ENCODE data around the gene EGLN1.

EGLN1 gene

DNA sequence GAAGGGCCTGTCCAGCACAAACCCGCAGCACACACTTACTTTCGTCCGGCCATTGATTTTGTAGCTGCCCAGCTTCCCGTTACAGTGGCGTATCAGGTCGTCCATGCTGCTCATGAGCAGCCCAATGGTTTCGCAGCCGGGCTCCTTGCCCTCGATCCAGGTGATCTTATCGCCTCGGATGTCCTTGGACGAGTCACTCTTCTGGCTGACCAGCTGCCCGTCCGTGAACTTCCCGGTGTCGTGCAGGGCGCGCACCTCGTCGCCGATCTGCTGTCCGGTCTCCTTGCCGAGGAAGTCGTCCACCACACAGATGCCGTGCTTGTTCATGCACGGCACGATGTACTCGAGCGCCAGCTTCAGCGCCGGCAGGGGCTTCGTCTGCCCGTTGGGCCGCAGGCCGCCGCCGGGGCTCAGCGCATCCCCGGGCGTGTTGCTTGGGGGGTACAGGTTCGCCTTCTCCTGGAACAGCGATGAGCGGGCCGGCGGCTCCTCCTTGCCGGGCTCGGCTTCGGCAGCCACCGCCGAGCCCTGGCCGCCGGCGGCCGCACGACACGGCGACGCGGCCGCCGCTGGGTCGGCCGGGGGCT lies 1.0 kb downstream of the EGLN1 start:
- DNase-seq (ENCODE audit: low read depth): no peak

DNA sequence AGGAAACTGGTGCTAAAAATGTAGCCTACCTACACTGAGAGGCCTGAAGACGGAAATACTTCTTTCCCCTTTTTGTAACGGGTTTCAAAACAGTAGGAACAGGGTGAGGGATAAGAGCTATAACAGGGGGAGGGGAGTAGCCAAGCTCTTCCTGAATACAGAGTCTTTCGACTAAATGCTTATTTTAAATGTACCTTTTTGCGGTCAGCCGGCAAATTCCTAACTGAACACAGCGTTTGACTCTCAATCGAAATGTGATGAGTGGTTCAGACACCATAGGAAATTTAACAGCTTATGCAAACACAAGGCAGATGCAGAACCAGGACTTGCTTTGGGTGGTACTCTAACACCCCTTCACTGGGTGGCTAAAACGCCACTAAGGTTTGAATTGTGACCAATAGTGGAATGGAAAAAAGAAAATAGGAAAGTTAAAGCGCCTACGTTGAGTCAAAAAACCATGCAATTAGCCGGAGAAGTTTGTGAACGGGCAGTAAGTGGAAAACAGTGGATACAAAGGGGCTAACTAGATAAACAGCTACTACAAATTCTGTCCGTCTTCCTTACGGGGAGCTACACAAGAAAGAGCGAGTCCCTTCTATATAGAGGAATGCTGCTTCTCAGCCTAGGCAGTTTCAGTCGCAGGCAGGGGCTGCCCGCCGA lies 1.7 kb downstream of the EGLN1 start:
- DNase-seq (ENCODE audit: low read depth): no peak

DNA sequence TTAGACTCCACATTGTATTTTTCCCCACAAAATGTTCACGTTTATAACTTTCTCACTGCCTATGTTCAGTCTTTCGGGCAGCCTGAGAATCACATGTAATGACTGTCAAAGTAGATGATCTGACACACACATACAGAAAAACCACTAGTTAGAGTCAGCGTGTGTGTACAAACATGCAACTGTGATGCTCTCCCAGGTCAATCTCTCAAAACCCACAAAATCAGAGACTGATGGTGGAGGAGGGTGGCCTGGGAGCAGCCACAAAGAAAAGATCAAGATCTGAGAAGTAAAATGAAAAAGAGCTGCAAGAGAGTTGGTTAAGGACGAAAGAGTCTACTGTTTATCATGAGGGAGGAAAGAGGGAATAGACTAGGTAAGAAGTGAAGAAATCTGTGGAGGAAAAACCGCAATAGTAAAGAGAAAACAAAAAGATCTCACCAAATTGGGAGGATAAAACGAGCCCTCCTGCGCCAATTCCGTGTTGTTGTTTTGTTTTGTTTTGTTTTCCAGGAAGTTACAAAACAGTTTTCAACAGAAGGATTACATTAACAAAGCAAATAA lies 2.3 kb downstream of the EGLN1 start:
- no peak for DNase-seq (ENCODE audit: low read depth)

DNA sequence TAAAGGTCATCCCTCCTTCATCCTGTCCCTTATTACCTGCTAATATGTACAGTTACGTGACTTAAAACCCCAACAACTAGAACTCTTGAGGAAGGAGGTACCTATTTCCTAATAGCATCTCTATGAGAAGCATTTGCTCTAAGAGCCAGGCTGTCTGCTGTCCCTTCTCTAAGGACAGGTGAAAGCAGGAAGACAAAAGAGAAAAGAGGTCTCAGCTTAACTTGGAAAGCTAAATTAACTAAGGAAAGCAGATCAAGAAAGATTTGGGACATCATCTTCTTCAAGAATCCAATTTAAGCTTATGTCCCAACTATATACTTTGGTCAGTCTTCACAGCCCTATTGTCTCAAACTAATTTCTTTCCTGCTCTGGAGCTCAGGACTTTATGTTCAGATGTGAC lies 2.9 kb downstream of the EGLN1 start:
- DNase-seq (ENCODE audit: low read depth): no peak

DNA sequence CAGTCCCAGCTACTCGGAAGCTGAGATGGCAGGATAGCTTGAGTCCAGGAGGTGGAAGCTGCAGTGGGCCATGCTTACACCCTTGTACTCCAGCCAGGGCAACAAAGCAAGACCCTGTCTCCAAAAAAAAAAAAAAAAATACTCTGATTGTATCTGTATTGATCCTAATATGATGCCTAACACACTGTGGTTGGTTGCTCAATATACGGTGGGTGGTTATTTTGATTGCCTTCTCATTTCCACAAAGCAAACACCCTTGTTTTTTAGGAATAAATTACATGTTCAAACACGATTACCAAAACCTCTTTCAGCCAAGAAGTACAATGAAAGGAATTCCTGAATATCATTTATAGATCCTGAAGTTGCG lies 3.4 kb downstream of the EGLN1 start:
- no peak for DNase-seq (ENCODE audit: low read depth)

DNA sequence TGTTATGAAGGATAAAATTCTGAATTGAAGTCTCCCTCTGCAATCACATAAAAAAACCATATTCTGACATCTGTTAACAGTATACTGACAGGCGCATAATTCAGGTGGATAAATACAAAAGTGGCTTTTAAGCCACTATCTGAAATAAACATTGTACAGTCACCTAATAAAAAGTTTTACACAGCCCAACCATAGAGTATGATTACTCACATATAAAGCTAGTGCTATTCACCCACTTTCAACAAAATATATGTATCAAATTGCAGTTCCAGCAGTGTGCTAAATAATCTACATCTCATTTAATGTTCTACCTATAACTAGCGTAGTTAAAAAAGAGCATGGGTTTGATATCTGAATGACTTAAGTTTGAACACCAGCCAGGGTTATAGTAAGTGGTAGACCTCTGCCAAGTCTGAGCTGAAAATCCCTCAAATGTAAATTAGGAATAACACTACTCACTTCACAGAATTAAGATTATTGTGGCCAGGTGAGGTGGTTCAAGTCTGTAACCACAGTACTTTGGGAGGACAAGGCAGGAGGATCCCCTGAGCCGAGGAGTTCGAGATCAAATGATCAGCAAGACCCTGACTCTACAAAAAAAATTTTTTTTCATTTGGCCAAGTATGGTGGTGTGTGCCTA lies 3.9 kb downstream of the EGLN1 start:
- DNase-seq (ENCODE audit: low read depth): no peak

DNA sequence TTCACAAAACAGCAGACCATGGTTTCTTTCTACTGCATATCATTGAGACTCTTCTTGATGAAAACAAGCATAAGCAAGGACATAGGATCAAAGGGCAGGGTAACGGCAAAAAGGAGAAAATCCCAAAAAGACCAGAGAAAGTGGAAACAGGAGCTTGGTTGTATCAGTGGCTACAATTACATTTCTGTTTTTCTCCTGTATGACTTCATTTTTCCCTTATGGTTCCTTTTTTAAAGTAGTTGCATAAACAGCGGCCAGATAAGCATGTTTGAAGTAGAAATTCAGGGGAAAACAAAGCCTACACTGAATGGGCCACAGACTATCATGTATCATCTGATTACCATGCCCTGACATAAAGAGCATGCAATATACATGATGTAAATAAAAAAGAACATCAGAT lies 4.6 kb downstream of the EGLN1 start:
- no peak for DNase-seq (ENCODE audit: low read depth)

DNA sequence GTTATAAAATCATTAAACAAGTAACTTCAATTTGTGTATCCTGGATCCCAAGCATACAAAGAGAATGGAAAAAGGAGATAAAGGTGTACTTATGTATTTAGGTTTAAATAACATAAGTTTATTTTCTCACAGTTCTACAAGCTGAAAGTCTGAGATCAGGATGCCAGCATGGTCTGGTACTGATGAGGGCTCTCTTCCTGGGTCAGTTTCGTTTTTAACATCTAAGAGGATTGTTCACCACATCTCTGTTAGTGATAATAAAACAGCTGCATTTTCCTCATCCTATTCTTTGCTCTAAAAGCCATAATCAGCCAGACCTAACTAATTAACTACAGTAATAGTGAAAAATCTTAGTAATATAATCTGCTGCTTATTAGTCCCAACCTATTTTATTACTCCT lies 5.2 kb downstream of the EGLN1 start:
- DNase-seq (ENCODE audit: low read depth): no peak

DNA sequence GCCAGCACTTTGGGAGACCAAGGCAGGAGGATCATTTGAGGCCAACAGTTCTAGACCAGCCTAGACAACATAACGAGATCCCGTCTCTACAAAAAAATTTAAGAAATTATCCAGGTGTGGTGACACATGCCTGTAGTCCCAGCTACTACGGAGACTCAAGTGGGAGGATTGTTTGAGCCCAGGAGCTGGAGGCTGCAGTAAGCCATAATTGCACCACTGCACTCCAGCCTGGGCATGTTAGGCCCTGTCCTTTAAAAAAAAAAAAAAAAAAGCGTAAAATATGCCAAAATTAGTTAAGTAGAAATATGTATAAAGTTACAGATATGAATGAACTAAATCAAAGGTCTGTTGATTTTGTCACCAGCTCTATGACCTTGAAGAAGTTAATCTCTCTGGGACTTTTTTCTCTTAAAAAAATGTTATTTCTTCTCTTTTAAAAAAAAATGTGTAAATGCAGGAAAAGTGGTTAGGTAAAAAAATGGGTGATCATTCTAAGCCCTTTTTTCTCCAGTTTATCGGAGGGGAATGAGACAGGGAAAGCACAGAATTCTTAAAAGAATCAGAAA lies 7.0 kb downstream of the EGLN1 start:
- DNase-seq (ENCODE audit: low read depth): no peak

DNA sequence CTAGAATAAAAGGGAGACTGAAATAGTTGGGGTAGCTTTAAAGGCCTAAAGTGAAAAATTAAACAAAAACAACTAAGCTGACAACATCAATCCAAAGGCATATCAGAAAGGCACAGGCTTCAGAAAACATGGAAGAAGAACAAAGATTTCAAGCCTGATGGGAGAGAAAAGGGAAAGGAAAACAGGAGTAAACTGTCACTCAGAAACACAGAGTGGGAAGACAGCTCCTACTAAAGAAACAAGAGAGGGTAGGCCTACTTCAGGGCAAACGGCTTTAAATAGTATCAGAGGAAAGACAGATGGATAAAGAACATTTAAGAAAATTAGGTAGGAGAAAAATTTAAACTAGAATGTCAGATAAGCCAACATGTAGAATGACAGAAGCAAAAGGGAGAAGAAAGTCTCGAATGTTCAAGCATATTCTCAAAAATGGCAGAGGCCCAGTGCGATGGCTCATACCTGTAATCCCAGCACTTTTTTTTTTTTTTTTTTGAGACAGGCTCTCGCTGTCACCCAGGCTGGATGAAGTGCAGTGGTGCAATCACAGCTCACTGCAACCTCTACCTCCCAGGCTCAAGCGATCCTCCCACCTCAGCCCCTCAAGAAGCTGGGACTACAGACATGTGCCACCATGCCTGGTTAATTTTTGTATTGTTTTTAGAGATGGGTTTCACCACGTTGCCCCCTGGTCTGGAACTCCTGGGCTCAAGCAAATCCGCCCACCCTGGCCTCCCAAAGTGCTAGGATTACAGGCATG lies 7.6 kb downstream of the EGLN1 start:
- no peak for DNase-seq (ENCODE audit: low read depth)

DNA sequence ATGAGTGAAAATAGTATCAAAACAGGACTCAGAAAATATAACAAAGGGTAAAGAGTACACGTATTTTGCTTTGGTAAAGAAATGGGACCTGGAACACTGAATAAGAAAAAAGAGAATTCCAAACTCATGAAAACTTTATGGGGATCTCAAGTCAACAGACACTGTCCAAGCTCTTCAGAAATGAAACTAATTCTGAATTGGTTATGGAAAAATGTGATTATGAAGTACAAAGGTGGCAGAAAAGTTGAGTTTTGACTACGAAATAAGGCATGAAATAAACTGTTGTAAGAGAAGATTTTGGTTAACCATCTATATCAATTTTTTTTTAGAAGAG lies 8.4 kb downstream of the EGLN1 start:
- no peak for DNase-seq (ENCODE audit: low read depth)

DNA sequence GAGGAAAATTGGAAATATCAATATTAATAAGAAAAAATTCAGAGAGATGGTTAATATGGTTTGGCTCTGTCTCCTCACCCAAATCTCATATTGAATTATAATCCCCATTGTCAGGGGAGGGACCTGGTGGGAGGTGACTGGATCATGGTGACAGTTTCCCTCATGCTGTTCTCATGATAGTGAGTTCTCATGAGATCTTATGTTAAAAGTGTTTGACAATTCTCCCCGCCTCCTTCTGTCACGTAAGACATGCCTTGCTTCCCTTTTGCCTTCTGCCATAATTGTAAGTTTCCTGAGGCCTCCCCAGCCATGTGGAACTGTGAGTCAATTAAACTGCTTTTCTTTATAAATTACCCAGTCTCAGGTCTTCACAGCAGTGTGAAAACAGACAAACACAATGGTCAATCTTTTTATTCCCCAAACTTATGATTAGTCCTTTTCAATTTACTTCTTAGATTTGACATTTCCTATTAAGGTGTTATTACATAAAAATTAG lies 11.0 kb downstream of the EGLN1 start:
- DNase-seq (ENCODE audit: low read depth): no peak

DNA sequence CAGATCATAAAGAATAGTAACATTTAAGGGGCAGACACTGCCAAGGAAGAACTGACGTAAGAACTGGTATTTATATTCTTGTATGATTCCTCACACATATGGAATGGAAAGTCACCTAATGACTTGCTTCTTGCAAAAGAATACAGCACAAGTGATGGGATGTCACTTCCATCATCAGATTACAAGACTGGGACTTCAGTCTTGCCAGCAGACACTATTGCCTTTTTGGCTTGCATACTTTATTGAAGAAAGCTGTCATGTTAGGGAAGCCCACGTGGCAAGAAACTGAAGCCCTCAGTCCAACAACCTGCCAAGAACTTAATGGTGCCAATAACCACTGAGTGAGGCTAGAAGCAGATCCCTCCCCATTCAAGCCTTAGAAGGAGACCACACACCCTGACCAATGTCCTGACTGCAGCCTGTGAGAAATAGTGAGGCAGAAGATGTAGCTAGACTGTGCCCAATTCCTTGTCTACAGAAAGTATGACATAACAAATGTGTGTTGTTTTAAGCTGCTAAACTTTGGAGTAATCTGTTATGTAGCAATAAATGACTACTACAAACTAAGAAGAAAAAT lies 12.0 kb downstream of the EGLN1 start:
- no peak for DNase-seq (ENCODE audit: low read depth)

DNA sequence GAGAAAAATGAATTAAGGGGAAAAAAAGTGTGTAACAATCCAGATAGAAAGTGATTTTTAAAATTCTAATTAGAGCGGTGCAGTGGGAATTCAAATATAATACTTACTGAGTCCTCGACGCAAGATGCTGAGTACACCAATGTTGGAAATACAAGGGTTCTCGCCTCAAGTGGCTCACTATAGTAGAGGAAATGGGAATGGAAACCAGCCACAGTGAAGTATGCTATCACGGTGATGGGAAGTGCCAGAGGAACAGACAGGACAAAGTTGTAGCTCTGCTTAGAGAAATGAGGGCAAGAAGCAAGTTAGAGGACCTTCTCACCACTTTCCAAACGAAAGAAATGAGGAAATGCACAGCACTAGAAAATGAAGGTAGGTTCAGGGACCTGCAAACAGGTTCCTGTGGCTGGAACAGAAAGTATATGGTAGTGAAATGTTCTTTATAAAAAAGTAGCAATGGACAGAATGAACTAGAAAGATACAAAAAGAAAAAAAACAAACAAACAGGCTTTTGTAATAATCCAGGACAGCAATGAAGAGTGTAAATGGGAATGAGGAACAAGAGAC lies 13.5 kb downstream of the EGLN1 start:
- DNase-seq (ENCODE audit: low read depth): no peak

DNA sequence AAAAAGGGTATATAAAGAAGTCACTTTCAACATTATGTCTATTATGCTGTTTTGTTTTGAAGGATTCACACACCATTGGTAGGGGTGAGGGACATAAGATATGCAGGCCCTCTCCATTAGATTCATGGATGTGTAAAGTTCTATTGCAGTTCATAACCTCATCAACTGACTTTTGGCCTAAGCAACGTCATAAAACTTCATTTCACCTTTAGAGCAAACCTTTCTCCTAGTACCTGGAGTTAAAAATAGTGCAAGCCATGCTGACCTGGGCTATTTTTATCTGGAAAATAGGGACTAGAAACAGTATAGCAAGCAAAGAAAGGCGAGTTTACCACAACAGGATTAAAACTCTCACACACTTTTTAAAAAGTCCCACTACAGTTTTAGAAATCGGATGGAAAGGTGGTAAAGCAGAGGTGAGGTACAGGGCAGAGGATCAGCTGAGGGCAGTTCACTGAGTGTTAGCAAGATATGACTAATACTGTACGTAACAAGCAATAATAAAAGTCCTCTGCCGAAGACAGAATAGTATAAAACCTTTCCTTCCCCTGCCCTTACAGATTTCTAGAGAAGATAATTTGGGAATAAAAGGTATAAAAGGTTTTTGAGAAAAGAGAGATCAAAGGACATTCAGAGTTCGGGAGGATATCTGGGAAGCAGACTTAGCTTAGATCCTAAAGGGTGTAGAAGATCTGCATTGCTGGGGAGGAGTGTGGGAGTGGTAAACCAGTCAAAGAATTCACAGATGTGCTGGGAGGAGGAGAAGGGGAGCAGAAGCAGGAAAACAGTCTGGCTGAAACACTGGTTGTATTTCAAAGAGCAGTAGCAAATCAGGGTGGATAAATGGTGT lies 14.3 kb downstream of the EGLN1 start:
- no peak for DNase-seq (ENCODE audit: low read depth)

DNA sequence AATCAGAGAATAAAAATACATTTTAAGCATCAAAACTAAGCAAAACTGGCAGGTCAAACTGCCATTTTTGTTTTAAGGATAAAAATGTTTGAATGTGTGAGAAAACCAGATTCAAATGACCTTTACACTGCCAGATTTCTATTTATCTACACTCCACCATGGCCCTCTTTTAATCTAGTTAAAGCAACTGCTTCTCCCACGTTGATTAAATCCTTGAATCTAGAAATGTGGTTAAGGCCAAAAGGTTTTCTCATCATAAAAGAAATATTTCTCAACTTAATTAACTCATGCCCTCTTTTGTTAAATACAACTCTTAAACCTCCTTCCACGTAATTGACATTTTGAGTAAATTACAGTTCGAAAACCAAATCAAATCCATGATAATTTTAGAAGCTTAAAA lies 15.0 kb downstream of the EGLN1 start:
- no peak for DNase-seq (ENCODE audit: low read depth)

DNA sequence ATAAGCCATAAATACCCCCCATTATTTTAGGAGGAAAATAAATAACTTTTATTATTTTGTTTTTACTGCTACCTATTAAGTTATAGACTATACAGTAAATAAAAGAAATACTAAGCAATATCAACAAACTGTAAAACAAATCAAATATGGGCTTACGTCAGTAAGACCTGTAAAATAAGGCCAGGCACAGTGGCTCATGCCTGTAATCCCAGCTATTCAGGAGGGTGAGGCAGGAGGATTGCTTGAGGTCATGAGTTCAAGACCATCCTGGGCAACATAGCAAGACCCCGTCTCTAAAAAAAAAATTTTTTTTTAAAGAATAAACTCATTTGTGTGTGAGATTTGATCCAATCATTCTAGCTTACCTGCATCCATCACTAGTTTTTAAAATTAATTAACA lies 17.8 kb downstream of the EGLN1 start:
- DNase-seq (ENCODE audit: low read depth): no peak

DNA sequence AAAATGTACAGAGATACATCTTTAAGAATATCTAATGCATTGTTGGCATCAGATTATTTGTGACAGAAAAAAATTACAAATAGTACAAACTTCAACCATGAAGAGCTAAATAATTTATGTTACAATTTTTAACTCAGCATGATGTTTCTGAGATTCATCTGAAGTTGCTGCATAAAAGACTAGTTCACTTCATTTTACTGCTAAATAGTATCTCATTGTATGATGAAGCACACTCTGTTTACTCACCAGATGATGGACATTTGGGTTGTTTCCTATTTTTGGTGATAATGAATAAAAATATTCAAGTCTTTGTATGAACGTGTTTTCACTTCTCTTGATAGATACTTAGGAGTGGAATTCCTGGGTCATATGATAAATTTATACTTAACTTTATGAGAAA lies 20.6 kb downstream of the EGLN1 start:
- no peak for DNase-seq (ENCODE audit: low read depth)

DNA sequence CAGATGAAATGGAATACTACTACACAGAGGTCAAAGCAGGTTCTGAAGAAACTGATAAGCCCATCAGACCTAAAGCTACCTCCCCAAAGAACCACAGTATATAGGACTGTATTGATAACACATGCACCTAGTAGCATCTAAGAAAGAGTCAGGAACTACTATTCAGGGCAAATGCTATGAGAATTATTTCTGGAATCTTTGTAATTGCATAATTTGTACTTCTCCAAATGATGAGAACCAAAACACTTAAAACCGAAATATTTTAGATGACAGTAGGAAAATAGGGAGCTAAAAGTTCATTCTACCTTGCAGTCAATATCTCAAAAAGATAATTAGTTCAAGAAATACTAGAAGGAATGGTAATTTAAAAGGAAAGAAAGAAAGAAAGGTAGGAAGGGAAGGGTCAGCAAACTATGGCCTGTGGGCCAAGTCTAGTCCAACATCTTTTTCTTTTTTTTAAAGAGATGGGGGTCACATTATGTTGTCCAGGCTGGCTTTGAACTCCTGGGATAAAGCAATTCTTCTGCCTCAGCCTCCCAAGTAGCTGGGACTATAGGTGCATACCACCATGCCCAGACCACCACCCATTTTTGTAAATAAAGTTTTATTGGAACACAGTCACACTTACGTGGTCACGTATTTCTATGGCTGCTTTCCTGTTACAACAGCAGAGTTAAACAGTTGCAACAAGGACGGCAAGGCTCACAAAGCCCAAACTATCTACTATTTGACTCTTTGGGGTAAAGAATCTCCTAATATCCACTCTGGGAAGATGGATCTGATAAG lies 24.0 kb downstream of the EGLN1 start:
- DNase-seq (ENCODE audit: low read depth): no peak

DNA sequence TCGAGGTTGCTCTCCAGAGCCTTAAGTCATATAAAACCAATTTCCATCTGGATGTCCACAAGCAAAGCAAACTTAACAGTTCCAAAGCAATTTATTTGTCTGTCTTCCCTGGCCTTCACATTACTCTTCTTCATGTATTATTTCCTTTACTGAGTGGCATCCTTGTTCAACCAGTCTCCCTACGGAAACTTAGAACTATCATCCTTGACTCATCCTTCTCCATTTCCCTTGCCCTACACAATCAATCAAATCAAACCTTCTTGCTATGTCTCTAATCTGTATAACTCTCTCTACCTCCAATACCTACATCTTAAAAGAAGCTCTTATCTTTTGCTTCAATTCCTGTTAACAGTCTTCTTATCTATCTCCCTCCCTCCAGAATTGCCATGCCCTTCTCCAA lies 25.4 kb downstream of the EGLN1 start:
- DNase-seq (ENCODE audit: low read depth): no peak
